NB4 (cell line): Measurements from ENCODE around the gene CEBPE.

Source experiments
- DNase-seq: peaks from one replicate; pipeline ENCODE4 v3.0.0; 2010; ENCODE audit warnings: low read depth
- H3K4me3 ChIP-seq: one replicate; pipeline ENCODE4 v1.5.1; 2011; ENCODE audit warnings: mild to moderate bottlenecking, low read depth, low read length, moderate library complexity
- CTCF ChIP-seq: IDR thresholded peaks from one replicate; pipeline ENCODE4 v1.5.1; 2012; ENCODE audit warnings: low read depth, low read length
- MAX ChIP-seq: IDR thresholded peaks from 2 replicates; pipeline ENCODE4 v1.6.1; 2011; ENCODE audit warnings: low read depth, low read length
- MYC ChIP-seq: IDR thresholded peaks from 2 replicates; pipeline ENCODE4 v1.6.1; 2011; ENCODE audit warnings: low read depth, low read length
- POLR2A ChIP-seq: IDR thresholded peaks from 2 replicates; pipeline ENCODE4 v1.6.1; 2011; ENCODE audit warnings: mild to moderate bottlenecking; ENCODE audit not compliant: insufficient read length; ENCODE audit errors: extremely low read depth

CEBPE gene

DNA sequence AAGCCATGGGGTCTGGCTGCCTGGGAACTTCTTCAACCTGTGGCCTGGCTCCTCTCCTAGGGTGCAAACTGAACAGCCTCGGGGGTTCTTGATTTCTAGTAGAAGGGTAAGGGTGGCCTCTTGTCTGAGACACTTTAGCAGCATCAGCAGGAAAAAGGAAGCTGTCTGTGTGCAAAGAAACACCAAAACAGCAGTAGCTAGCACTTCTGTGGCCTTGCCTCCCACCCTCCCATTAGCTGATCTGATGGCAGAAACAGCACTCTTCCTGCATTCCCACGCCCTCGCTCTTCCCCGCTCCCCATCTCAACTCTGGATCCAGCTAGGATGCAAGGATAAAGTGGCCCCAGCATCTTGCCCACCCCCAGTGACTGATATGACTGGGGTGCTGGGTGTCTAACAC, 43.7 kb upstream of the CEBPE start:
- TF ChIP-seq MYC = no peak
- TF ChIP-seq CTCF = no peak
- TF ChIP-seq POLR2A = no peak
- no peak for TF ChIP-seq MAX
- H3K4me3 ChIP-seq = no peak overlapping the region
- DNase-seq = peak; percentile 37

DNA sequence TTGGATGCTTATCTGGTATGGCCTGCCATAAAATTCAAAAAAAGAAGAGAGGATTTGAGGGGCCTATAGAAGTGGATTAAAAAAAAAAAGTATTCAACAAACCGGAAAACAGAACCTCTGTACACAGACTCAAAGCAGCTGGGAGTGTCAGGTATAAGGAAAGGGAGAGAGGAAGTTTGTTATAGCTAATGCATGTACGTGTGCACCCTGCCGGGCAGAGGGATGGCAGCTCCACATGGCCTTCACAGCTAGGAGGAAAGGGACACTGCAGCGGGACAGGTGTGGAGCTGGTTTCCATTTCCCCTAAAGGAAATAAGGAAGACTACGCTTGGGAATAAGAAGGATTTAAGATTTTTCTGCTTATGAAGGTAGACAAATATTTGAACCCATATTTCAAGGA, 43.0 kb upstream of the CEBPE start:
- H3K4me3 ChIP-seq = no peak overlapping the region
- DNase-seq = no peak
- TF ChIP-seq MYC (no peak), CTCF (no peak), MAX (no peak), POLR2A (no peak)

- H3K4me3 ChIP-seq = no peak overlapping the region
- TF ChIP-seq MYC = peak; percentile 39; the same call in 1 of the 2 replicates
- TF ChIP-seq MAX = peak; percentile 64
- no peak for TF ChIP-seq POLR2A
- no peak for TF ChIP-seq CTCF
- DNase-seq = peak; percentile 68
Measured at GRCh38 chr14:23160924-23161522, 42.0 kb upstream of the CEBPE start.

GRCh38 chr14:23159532-23159931, 40.5 kb upstream of the CEBPE start:
- DNase-seq = no peak
- TF ChIP-seq CTCF = no peak
- no peak overlapping the region for H3K4me3 ChIP-seq

GRCh38 chr14:23158779-23159178, 39.7 kb upstream of the CEBPE start:
- no peak for TF ChIP-seq CTCF
- no peak for TF ChIP-seq MAX
- TF ChIP-seq POLR2A = no peak
- TF ChIP-seq MYC = no peak
- DNase-seq = no peak
- no peak overlapping the region for H3K4me3 ChIP-seq
